ENCODE measurements around the gene ARHGAP33.

- TF ChIP-seq POLR2A (IDR thresholded peaks at IDR 0.05; ENCODE audit: low read length): no peak
- no peak for TF ChIP-seq GATA1 (IDR thresholded peaks at IDR 0.05; ENCODE audit: low read depth, low read length)
Measured at GRCh38 chr19:35766571-35767104, 8.7 kb upstream of the ARHGAP33 start.
